Measurements from ENCODE around the gene NUP160.

Gene NUP160

GRCh38 chr11:47788181-47788580 is 60.0 kb downstream of the NUP160 start:
- Histone ChIP-seq H3K9me3 (ENCODE audit: insufficient read depth, low read length) (no peaks in the 10 kb centered on the region), H3K36me3 (replicated peaks; ENCODE audit: low read depth, low read length) (peaks cover 61% of the 10 kb centered on the region), H3K79me2 (ENCODE audit: low read length) (no peaks in the 10 kb centered on the region), H2AFZ (ENCODE audit: low read depth, low read length) (no peak overlapping the region), H3K4me2 (ENCODE audit: low read length) (no peak overlapping the region), H3K27me3 (ENCODE audit: low read depth, low read length) (no peaks in the 10 kb centered on the region), H3K9ac (ENCODE audit: low read length) (no peak overlapping the region), H4K20me1 (ENCODE audit: insufficient read depth, low read length) (no peaks in the 10 kb centered on the region), H3K4me1 (ENCODE audit: low read length) (no peaks in the 10 kb centered on the region), H3K27ac (ENCODE audit: low read length) (no peak overlapping the region), H3K4me3 (ENCODE audit: low read length) (no peak overlapping the region)
- TF ChIP-seq EZH2phosphoT487 (IDR thresholded peaks at IDR 0.05; ENCODE audit: low read depth) (no peak), CTCF (IDR thresholded peaks at IDR 0.05; ENCODE audit: low read depth, low read length) (no peak)

GRCh38 chr11:47786373-47786772 is 61.8 kb downstream of the NUP160 start:
- Histone ChIP-seq H3K79me2 (ENCODE audit: low read length) (no peaks in the 10 kb centered on the region), H2AFZ (ENCODE audit: low read depth, low read length) (no peak overlapping the region), H3K9me3 (ENCODE audit: insufficient read depth, low read length) (no peaks in the 10 kb centered on the region), H3K27ac (ENCODE audit: low read length) (no peak overlapping the region), H3K27me3 (ENCODE audit: low read depth, low read length) (no peaks in the 10 kb centered on the region), H3K4me3 (ENCODE audit: low read length) (no peak overlapping the region), H3K4me2 (ENCODE audit: low read length) (no peak overlapping the region), H3K4me1 (ENCODE audit: low read length) (no peaks in the 10 kb centered on the region), H3K36me3 (replicated peaks; ENCODE audit: low read depth, low read length) (peaks cover 55% of the 10 kb centered on the region), H4K20me1 (ENCODE audit: insufficient read depth, low read length) (no peaks in the 10 kb centered on the region), H3K9ac (ENCODE audit: low read length) (no peak overlapping the region)
- no peak for TF ChIP-seq CTCF (IDR thresholded peaks at IDR 0.05; ENCODE audit: low read depth, low read length)
- TF ChIP-seq EZH2phosphoT487 (IDR thresholded peaks at IDR 0.05; ENCODE audit: low read depth) = no peak

GRCh38 chr11:47784785-47785381 is 63.3 kb downstream of the NUP160 start:
- Histone ChIP-seq H3K27me3 (ENCODE audit: low read depth, low read length) (no peaks in the 10 kb centered on the region), H4K20me1 (ENCODE audit: insufficient read depth, low read length) (no peaks in the 10 kb centered on the region), H3K4me3 (ENCODE audit: low read length) (no peak overlapping the region), H3K36me3 (replicated peaks; ENCODE audit: low read depth, low read length) (peaks cover 50% of the 10 kb centered on the region), H3K4me1 (ENCODE audit: low read length) (no peaks in the 10 kb centered on the region), H3K9me3 (ENCODE audit: insufficient read depth, low read length) (no peaks in the 10 kb centered on the region), H3K79me2 (ENCODE audit: low read length) (no peaks in the 10 kb centered on the region), H2AFZ (ENCODE audit: low read depth, low read length) (no peak overlapping the region), H3K4me2 (ENCODE audit: low read length) (no peak overlapping the region), H3K9ac (ENCODE audit: low read length) (no peak overlapping the region), H3K27ac (ENCODE audit: low read length) (no peak overlapping the region)
- no peak for TF ChIP-seq EZH2phosphoT487 (IDR thresholded peaks at IDR 0.05; ENCODE audit: low read depth)
- no peak for TF ChIP-seq CTCF (IDR thresholded peaks at IDR 0.05; ENCODE audit: low read depth, low read length)

GRCh38 chr11:47783087-47783610 is 65.0 kb downstream of the NUP160 start:
- no peak for TF ChIP-seq CTCF (IDR thresholded peaks at IDR 0.05; ENCODE audit: low read depth, low read length)
- no peak for TF ChIP-seq EZH2phosphoT487 (IDR thresholded peaks at IDR 0.05; ENCODE audit: low read depth)
- Histone ChIP-seq H2AFZ (ENCODE audit: low read depth, low read length) (no peak overlapping the region), H3K79me2 (ENCODE audit: low read length) (no peaks in the 10 kb centered on the region)

More at GRCh38 chr11:47783087-47783610, 65.0 kb downstream of the NUP160 start:
- Histone ChIP-seq H3K9ac (ENCODE audit: low read length) (no peak overlapping the region), H3K27ac (ENCODE audit: low read length) (no peak overlapping the region), H4K20me1 (ENCODE audit: insufficient read depth, low read length) (no peaks in the 10 kb centered on the region), H3K9me3 (ENCODE audit: insufficient read depth, low read length) (no peaks in the 10 kb centered on the region), H3K27me3 (ENCODE audit: low read depth, low read length) (no peaks in the 10 kb centered on the region), H3K4me3 (ENCODE audit: low read length) (no peak overlapping the region), H3K36me3 (replicated peaks; ENCODE audit: low read depth, low read length) (peaks cover 54% of the 10 kb centered on the region), H3K4me1 (ENCODE audit: low read length) (no peaks in the 10 kb centered on the region), H3K4me2 (ENCODE audit: low read length) (no peak overlapping the region)
